Astrocyte (in vitro differentiated cells and primary cell): Measurements from ENCODE around the gene E2F1. TPM values are rescaled to one million over a fixed set of nuclear protein-coding genes. Genes with fewer than 3 reads are reported as not detected.

ENCODE experiments used
- DNase-seq: peaks from one replicate; pipeline ENCODE4 v3.0.0-alpha.2; 2010; ENCODE audit warnings: low read depth
- FAIRE-seq: peaks from 2 replicates; lab custom pipeline; 2011; peaks lifted over from hg19 to GRCh38; lab: Jason Lieb, UNC
- H2AFZ ChIP-seq: 2 replicates; pipeline ENCODE4 v1.6.0; 2012; ENCODE audit warnings: low read depth, low read length, inconsistent platforms
- H3K27ac ChIP-seq: 2 replicates; pipeline ENCODE4 v1.5.1; 2011; ENCODE audit warnings: low read depth, low read length, inconsistent platforms
- H3K27me3 ChIP-seq: 2 replicates; pipeline ENCODE4 v1.6.0; 2011; ENCODE audit warnings: low read length, inconsistent platforms; ENCODE audit not compliant: insufficient read depth
- H3K36me3 ChIP-seq: 2 replicates; pipeline ENCODE4 v1.5.1; 2011; ENCODE audit warnings: low read length, inconsistent platforms; ENCODE audit not compliant: insufficient read depth
- H3K4me1 ChIP-seq: 2 replicates; pipeline ENCODE4 v1.5.1; 2011; ENCODE audit warnings: low read length, inconsistent platforms; ENCODE audit not compliant: insufficient read depth
- H3K4me2 ChIP-seq: 2 replicates; pipeline ENCODE4 v1.6.0; 2012; ENCODE audit warnings: low read length, inconsistent platforms
- H3K4me3 ChIP-seq: 2 replicates; pipeline ENCODE4 v1.5.1; 2011; ENCODE audit warnings: low read depth, mild to moderate bottlenecking, low read length, inconsistent platforms; ENCODE audit not compliant: insufficient read depth
- H3K79me2 ChIP-seq: 2 replicates; pipeline ENCODE4 v1.6.0; 2012; ENCODE audit warnings: mild to moderate bottlenecking, low read length, inconsistent platforms; ENCODE audit not compliant: insufficient read depth
- H3K9ac ChIP-seq: 2 replicates; pipeline ENCODE4 v1.6.0; 2012; ENCODE audit warnings: mild to moderate bottlenecking, low read length, inconsistent platforms
- H3K9me3 ChIP-seq: 2 replicates; pipeline ENCODE4 v1.5.1; 2012; ENCODE audit warnings: low read depth, mild to moderate bottlenecking, low read length, inconsistent platforms; ENCODE audit not compliant: insufficient read depth
- H4K20me1 ChIP-seq: 2 replicates; pipeline ENCODE4 v1.6.0; 2012; ENCODE audit warnings: low read length, inconsistent platforms; ENCODE audit not compliant: insufficient read depth
- H3K27ac Mint-ChIP-seq: one replicate; pipeline ENCODE4 v1.8.0; 2021; ENCODE audit warnings: mild to moderate bottlenecking, mixed read lengths; ENCODE audit not compliant: unreplicated experiment
- H3K27me3 Mint-ChIP-seq: one replicate; pipeline ENCODE4 v1.8.0; 2021; ENCODE audit warnings: low read depth, mixed read lengths; ENCODE audit not compliant: unreplicated experiment
- H3K36me3 Mint-ChIP-seq: one replicate; pipeline ENCODE4 v1.8.0; 2021; ENCODE audit warnings: low read depth, mixed read lengths; ENCODE audit not compliant: unreplicated experiment
- H3K4me1 Mint-ChIP-seq: one replicate; pipeline ENCODE4 v1.8.0; 2021; ENCODE audit warnings: low read depth, mixed read lengths; ENCODE audit not compliant: unreplicated experiment
- H3K4me3 Mint-ChIP-seq: one replicate; pipeline ENCODE4 v1.8.0; 2021; ENCODE audit warnings: mild to moderate bottlenecking, moderate library complexity, mixed read lengths; ENCODE audit not compliant: unreplicated experiment
- H3K9me3 Mint-ChIP-seq: one replicate; pipeline ENCODE4 v1.8.0; 2021; ENCODE audit warnings: mild to moderate bottlenecking, mixed read lengths; ENCODE audit not compliant: unreplicated experiment
- EZH2 ChIP-seq: IDR thresholded peaks from 2 replicates; pipeline ENCODE4 v1.6.1; 2012; ENCODE audit warnings: mild to moderate bottlenecking, low read length, inconsistent platforms; ENCODE audit not compliant: insufficient read depth
- total RNA-seq: library from RNA; stranded (reverse); gene quantifications from 2 replicates; pipeline ENCODE4 v1.2.1, GENCODE V29; 2021
- TF ChIP-seq, protein P1 (sequence below): IDR thresholded peaks from 2 replicates; pipeline ENCODE4 v1.5.1; 2011; ENCODE audit warnings: low read depth, mild to moderate bottlenecking, inconsistent platforms, low read length, moderate library complexity; ENCODE audit not compliant: insufficient read depth

Gene E2F1
- total RNA-seq, 1 donor from 2014 or later: 2.3 TPM

- Histone ChIP-seq H3K4me3 (no peak overlapping the region), H3K9ac (no peak overlapping the region), H3K79me2 (peaks cover 10% of the 10 kb centered on the region), H3K9me3 (no peaks in the 10 kb centered on the region), H3K27me3 (no peaks in the 10 kb centered on the region), H3K4me1 (peaks cover 11% of the 10 kb centered on the region), H3K27ac (no peak overlapping the region), H4K20me1 (peaks cover 28% of the 10 kb centered on the region), H3K36me3 (no peaks in the 10 kb centered on the region), H3K4me2 (no peak overlapping the region), H2AFZ (no peak overlapping the region)
- Mint-ChIP-seq H3K27me3 (peaks cover 9% of the 10 kb centered on the region), H3K4me3 (no peak overlapping the region), H3K27ac (no peak overlapping the region), H3K9me3 (no peaks in the 10 kb centered on the region), H3K36me3 (peaks cover 3% of the 10 kb centered on the region), H3K4me1 (no peaks in the 10 kb centered on the region)
- no peak for TF ChIP-seq EZH2
- TF ChIP-seq, protein P1, sequence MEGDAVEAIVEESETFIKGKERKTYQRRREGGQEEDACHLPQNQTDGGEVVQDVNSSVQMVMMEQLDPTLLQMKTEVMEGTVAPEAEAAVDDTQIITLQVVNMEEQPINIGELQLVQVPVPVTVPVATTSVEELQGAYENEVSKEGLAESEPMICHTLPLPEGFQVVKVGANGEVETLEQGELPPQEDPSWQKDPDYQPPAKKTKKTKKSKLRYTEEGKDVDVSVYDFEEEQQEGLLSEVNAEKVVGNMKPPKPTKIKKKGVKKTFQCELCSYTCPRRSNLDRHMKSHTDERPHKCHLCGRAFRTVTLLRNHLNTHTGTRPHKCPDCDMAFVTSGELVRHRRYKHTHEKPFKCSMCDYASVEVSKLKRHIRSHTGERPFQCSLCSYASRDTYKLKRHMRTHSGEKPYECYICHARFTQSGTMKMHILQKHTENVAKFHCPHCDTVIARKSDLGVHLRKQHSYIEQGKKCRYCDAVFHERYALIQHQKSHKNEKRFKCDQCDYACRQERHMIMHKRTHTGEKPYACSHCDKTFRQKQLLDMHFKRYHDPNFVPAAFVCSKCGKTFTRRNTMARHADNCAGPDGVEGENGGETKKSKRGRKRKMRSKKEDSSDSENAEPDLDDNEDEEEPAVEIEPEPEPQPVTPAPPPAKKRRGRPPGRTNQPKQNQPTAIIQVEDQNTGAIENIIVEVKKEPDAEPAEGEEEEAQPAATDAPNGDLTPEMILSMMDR: no peak
- no peak for DNase-seq
- no peak for FAIRE-seq
Measured at GRCh38 chr20:33681288-33681687, 4.9 kb downstream of the E2F1 start.

DNA sequence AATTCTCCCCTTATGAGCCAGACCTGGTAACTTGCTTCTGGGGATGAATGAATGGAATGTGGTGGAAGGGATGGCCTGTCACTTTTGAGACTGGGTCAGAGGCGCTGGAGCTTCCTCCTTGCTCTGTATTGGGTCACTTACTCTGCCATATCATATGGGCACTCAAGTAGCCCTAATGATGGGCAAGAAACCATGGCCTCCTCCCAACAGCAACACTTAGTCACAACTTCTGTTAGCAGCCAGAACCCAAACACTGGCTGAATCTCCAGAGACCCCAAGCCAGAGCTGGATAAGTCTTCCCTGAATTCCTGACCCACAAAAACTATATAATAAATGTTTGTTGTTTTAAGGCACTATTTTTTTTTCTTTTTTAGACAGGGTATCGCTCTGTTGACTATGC is 5.5 kb downstream of the E2F1 start:
- FAIRE-seq (no peak), DNase-seq (peak; percentile 26)
- H3K9me3 ChIP-seq: no peaks in the 10 kb centered on the region
- peaks cover 10% of the 10 kb centered on the region for H3K79me2 ChIP-seq
- no peaks in the 10 kb centered on the region for H3K4me1 Mint-ChIP-seq
- H3K9me3 Mint-ChIP-seq: no peaks in the 10 kb centered on the region
- no peak overlapping the region for H3K4me3 ChIP-seq
- peaks cover 9% of the 10 kb centered on the region for H3K27me3 Mint-ChIP-seq
- TF ChIP-seq EZH2: no peak
- TF ChIP-seq, protein P1: no peak
- no peaks in the 10 kb centered on the region for H3K27me3 ChIP-seq
- no peak overlapping the region for H2AFZ ChIP-seq
- peaks cover 3% of the 10 kb centered on the region for H3K36me3 Mint-ChIP-seq
- H3K27ac ChIP-seq: no peak overlapping the region
- no peak overlapping the region for H3K4me3 Mint-ChIP-seq
- peaks cover 11% of the 10 kb centered on the region for H3K4me1 ChIP-seq
- H4K20me1 ChIP-seq: peaks cover 28% of the 10 kb centered on the region
- no peak overlapping the region for H3K27ac Mint-ChIP-seq
- H3K4me2 ChIP-seq: no peak overlapping the region
- no peak overlapping the region for H3K9ac ChIP-seq
- H3K36me3 ChIP-seq: no peaks in the 10 kb centered on the region

DNA sequence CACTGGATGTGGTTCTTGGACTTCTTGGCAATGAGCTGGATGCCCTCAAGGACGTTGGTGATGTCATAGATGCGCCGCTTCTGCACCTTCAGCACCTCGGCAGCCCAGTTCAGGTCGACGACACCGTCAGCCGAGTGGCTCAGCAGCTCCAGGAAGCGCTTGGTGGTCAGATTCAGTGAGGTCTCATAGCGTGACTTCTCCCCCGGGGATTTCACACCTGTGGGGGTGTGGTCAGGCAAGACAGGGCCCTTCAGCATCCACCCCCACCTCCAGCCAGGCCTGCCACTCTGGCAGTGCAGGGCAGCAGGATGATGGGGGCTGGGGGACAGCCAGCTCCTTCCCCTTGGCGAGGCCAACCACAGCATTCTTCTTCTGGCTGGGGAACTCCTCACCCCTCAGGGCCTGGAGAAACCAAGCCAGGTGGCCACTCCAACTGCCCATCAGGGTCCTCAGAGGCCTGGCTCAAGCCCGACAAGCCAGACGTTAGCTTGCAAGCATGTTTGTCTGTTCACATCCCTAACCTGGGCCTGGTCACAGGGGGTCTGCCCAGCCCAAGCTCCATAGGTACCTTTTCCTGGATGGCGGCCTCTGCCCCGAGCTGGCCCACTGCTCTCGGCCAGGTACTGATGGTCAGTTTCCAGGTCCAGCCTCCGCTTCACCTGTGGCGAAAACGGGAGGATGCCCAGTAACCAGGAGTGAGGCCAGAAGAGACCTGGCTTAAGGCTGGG is 6.3 kb downstream of the E2F1 start:
- H3K4me3 ChIP-seq: no peak overlapping the region
- no peak for FAIRE-seq
- H3K9ac ChIP-seq: no peak overlapping the region
- Mint-ChIP-seq H3K4me3 (no peak overlapping the region), H3K36me3 (peaks cover 3% of the 10 kb centered on the region), H3K27ac (no peak overlapping the region), H3K27me3 (peaks cover 9% of the 10 kb centered on the region), H3K9me3 (no peaks in the 10 kb centered on the region), H3K4me1 (no peaks in the 10 kb centered on the region)
- H3K79me2 ChIP-seq: peaks cover 3% of the 10 kb centered on the region
- H3K27me3 ChIP-seq: no peaks in the 10 kb centered on the region
- no peak for DNase-seq
- H3K27ac ChIP-seq: no peak overlapping the region
- TF ChIP-seq EZH2: no peak
- TF ChIP-seq, protein P1: no peak
- H3K36me3 ChIP-seq: no peaks in the 10 kb centered on the region
- peaks cover 28% of the 10 kb centered on the region for H4K20me1 ChIP-seq
- H3K9me3 ChIP-seq: no peaks in the 10 kb centered on the region
- H3K4me2 ChIP-seq: no peak overlapping the region
- peaks cover 8% of the 10 kb centered on the region for H3K4me1 ChIP-seq
- H2AFZ ChIP-seq: no peak overlapping the region
